ENCODE data around the gene CBFB. TPM values are rescaled to one million over a fixed set of nuclear protein-coding genes. Genes with fewer than 3 reads are reported as not detected.

The CBFB gene
- total RNA-seq, 1 experiment from 2014 or later = 185 TPM

GRCh38 chr16:67144943-67145342, 116.0 kb downstream of the CBFB start:
- no TSS peak for BruUV-seq (replicated peaks)
- Histone ChIP-seq H3K4me1 (ENCODE audit: insufficient read depth, low read length, poor library complexity, severe bottlenecking) (no peaks in the 10 kb centered on the region), H3K4me3 (ENCODE audit: low read depth, low read length, poor library complexity, severe bottlenecking) (no peak overlapping the region), H3K36me3 (ENCODE audit: insufficient read depth, low read length, poor library complexity, severe bottlenecking) (peaks cover 85% of the 10 kb centered on the region), H3K27me3 (replicated peaks; ENCODE audit: insufficient read depth, low read depth, low read length, poor library complexity) (no peaks in the 10 kb centered on the region), H3K9me3 (ENCODE audit: low read depth, low read length, poor library complexity, severe bottlenecking) (no peaks in the 10 kb centered on the region), H3K27ac (ENCODE audit: low read depth, low read length, poor library complexity, severe bottlenecking) (no peak overlapping the region)
- intact Hi-C loops (cut with micrococcal nuclease; ENCODE audit: unreplicated experiment) = no loop called here
- no peak for DNase-seq (ENCODE audit: low spot score)
- ChIA-PET CTCF (interaction anchor here (0.8 kb wide), 1 partner anchor 10 kb away, joined by 4 read pairs; no protein-coding TSS in a partner anchor), POLR2A (ENCODE audit: low non-redundant PET) (no interaction called here)
- no peak for TF ChIP-seq EZH2 (IDR thresholded peaks at IDR 0.05; ENCODE audit: borderline replicate concordance, low read depth, low read length, poor library complexity, severe bottlenecking)
- TF ChIP-seq CTCF (conservative IDR thresholded peaks at IDR 0.05; ENCODE audit: low read depth, low read length) = no peak

DNA sequence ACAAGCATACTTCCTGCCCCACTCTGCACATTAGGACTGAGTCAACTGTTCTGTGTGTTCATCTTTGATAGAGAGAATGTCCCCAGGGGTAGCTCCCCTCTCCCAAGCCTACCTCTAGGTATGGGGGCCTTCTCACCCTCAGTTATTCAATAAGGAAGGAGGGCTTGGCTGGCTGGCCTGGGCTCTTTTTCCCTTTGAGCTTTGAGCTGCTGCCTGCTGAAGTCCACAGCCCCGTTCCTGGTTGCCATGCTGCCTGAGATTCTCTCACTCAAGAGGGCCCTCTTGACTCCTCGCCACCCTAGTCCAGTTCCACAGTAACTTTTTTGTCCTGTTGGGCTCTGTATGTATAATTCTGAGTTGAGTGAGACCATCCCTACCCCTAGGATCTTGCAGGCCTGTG, 116.8 kb downstream of the CBFB start:
- POLR2A ChIA-PET (ENCODE audit: low non-redundant PET) = no interaction called here
- H3K9me3 ChIP-seq (ENCODE audit: low read depth, low read length, poor library complexity, severe bottlenecking) = no peaks in the 10 kb centered on the region
- H3K4me1 ChIP-seq (ENCODE audit: insufficient read depth, low read length, poor library complexity, severe bottlenecking) = no peaks in the 10 kb centered on the region
- TF ChIP-seq EZH2 (IDR thresholded peaks at IDR 0.05; ENCODE audit: borderline replicate concordance, low read depth, low read length, poor library complexity, severe bottlenecking) (no peak), CTCF (conservative IDR thresholded peaks at IDR 0.05; ENCODE audit: low read depth, low read length) (no peak)
- peaks cover 77% of the 10 kb centered on the region for H3K36me3 ChIP-seq (ENCODE audit: insufficient read depth, low read length, poor library complexity, severe bottlenecking)
- intact Hi-C loops (cut with micrococcal nuclease; ENCODE audit: unreplicated experiment) = no loop called here
- BruUV-seq (replicated peaks) = no TSS peak
- H3K27ac ChIP-seq (ENCODE audit: low read depth, low read length, poor library complexity, severe bottlenecking) = no peak overlapping the region
- DNase-seq (ENCODE audit: low spot score) = no peak
- CTCF ChIA-PET = interaction anchor here (0.8 kb wide), 1 partner anchor 9 kb away, joined by 4 read pairs; no protein-coding TSS in a partner anchor
- no peaks in the 10 kb centered on the region for H3K27me3 ChIP-seq (replicated peaks; ENCODE audit: insufficient read depth, low read depth, low read length, poor library complexity)
- H3K4me3 ChIP-seq (ENCODE audit: low read depth, low read length, poor library complexity, severe bottlenecking) = no peak overlapping the region

DNA sequence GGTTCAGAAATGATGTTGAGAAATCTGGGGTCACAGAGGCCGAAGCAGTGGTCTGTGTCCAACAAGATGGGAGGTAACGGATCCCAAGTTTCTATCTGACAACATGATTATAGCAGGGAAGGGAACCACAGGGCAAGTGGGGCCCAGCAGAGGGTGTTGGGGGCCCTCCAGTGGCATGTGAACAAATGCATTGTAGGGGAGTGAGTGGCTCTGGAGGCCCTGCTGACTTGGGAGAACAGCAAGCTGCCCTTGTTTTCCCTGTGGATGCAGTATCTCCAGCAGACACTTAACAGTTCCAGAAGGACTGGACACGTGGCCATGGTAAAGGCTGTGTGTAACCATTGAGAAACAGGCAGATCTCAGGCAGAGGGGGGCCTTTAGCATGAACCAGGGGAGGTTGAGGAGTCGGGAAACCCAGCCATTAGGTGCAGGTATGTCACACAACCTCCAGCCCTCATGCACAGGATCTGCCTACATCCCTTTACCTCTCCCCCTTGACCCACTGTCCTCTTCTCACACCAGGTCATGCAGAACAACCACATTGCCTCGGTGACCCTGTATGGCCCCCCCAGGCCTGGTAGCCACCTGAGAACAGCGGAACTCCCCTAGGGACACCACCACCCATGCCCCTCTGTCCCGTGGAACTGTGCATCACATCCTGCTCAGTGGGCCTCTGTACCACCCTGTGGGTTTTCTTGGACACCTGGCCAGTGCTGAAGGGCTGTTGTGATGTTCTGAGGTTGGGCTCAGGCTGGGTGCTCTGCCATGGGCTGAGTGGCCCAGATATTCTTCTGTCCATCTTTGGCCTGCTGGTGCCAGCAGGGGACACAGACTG, 117.8 kb downstream of the CBFB start:
- H3K4me1 ChIP-seq (ENCODE audit: insufficient read depth, low read length, poor library complexity, severe bottlenecking) = peaks cover 8% of the 10 kb centered on the region
- H3K4me3 ChIP-seq (ENCODE audit: low read depth, low read length, poor library complexity, severe bottlenecking) = no peak overlapping the region
- TF ChIP-seq CTCF (conservative IDR thresholded peaks at IDR 0.05; ENCODE audit: low read depth, low read length) (0 out of 2 replicates have a peak, but pooled peaks have one; percentile 13), EZH2 (IDR thresholded peaks at IDR 0.05; ENCODE audit: borderline replicate concordance, low read depth, low read length, poor library complexity, severe bottlenecking) (no peak)
- H3K9me3 ChIP-seq (ENCODE audit: low read depth, low read length, poor library complexity, severe bottlenecking) = no peaks in the 10 kb centered on the region
- no peak for DNase-seq (ENCODE audit: low spot score)
- ChIA-PET CTCF (no interaction called here), POLR2A (ENCODE audit: low non-redundant PET) (no interaction called here)
- peaks cover 67% of the 10 kb centered on the region for H3K36me3 ChIP-seq (ENCODE audit: insufficient read depth, low read length, poor library complexity, severe bottlenecking)
- H3K27me3 ChIP-seq (replicated peaks; ENCODE audit: insufficient read depth, low read depth, low read length, poor library complexity) = no peaks in the 10 kb centered on the region
- intact Hi-C loops (cut with micrococcal nuclease; ENCODE audit: unreplicated experiment) = no loop called here
- no TSS peak for BruUV-seq (replicated peaks)
- H3K27ac ChIP-seq (ENCODE audit: low read depth, low read length, poor library complexity, severe bottlenecking) = no peak overlapping the region
